HG03196 (cell line): Measurements from ENCODE around the gene ZBTB20.

ENCODE experiments used
- ATAC-seq: cut with Tn5 transposase; IDR thresholded peaks from one replicate; pipeline ENCODE4 v1.9.1; 2021; ENCODE audit not compliant: unreplicated experiment

ZBTB20 gene

DNA sequence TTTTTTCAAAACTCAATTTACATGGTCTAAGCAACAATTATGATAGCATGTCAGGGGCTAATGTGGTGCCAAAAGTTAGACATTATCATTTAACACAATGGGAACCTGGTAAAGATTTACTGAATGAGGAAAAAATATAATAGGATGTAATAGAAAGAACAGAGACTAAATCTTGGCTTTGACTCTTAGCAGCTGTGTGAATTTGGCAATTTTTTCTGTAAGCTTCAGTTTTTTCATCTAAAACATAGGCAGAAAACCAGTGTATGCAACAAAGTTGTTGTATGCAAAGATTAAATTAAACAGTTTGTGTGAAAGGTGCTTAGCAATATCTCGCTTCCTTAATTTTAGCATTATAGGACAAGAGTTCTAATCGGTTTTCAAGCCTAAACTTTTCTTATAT is 57.6 kb downstream of the ZBTB20 start:
- no peak for ATAC-seq

DNA sequence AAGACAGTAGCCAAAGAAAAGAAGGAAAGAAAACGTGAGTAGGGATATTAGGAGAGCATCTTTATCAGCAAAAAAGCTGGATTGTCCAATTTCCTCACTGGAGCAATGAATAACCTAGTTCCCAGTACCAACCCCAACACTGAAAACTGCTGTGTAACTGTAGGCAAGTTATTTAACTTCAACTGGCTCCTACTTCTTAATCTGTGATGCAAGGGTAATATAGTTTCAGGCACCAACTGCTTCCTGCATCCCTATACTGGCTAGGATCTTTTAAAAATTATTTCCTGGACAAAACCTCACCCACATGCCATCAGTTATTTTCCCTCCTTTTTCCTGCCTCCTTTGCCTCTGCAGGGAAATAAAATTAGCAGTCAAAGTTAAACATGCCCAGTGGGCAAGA is 59.6 kb downstream of the ZBTB20 start:
- ATAC-seq = no peak

DNA sequence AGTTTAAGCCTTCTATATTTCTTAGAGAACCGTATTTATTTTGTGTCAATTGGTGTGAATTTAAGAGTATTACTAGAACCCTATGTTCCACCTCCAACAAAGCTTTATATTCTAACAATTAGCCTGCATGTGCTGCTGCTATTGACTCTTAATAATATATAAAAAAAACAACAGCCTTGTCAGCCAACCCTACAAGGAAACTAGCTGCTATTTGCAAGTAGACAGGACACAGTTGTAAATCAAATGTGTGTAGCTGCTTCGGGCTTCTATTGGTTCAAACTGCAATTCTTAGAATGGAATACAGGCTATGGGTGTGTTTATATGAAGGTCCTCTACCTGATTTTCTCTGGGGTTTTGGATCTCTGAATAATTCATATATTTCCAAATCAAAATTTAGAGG is 60.7 kb downstream of the ZBTB20 start:
- no peak for ATAC-seq

DNA sequence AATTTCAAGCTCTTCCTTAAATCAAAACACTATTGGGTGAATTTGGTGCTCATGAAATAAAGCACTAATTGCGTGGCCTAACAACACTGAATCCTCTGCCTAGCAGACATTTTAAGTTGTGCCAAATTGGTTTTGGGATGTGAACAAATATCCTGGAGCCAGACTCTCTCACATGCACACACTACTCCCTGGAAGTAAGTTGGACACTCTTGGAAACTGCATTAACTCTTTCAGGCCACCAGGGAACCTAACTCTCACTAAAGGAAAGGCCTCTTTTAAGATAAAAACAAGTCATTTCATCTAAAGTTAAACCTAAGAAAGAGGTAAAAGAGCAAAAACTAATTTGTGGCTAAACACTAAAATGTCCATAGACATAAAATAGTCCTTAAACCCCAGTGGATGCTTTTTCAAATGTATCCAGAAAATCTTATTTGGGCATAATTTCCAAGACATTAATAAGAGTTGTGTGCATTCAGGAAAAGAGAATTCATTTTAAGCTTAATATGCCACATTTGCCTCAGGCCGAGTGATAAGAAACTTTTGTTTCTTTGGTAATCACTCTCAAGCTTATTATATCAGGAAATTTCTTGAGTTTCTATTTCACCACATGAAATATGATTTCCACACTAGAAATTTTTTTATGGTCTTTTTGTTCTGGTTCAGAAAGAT is 61.8 kb downstream of the ZBTB20 start:
- ATAC-seq = no peak

DNA sequence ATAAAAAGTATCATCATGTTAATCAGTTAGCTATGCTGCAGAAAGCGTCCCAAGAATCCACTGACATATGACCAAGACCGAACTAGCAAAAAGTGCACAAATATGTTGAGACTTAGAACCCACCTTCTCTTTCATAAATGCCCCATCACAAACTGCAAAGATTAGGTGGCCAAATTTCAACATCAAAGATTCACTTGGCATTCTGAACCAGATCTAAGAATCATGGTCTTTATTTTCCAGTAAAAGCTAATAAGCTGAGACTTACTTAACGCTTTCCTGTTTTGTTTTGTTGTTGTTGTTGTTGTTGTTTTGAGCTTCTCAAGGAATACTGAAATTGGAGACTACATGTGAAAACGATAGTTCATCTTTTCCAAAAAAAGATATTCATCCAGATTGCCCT is 62.4 kb downstream of the ZBTB20 start:
- ATAC-seq = no peak

DNA sequence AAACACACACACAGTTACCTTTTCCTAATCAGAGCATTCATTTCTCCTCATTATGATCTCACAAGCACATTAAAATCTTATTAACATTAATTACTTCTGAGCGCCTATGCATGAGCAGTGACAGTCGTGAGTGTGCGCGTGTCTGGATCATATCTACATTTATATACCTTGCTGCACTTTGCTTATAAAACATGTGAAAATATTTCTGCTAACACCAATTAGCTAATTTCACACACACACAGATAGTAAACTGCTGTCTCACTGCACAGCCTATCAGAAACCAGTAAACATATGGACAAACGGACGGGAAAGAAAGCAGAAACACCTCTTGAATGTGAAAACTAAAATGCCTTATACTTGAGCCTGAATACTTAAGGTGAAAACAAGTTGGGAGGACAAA is 64.8 kb downstream of the ZBTB20 start:
- no peak for ATAC-seq

DNA sequence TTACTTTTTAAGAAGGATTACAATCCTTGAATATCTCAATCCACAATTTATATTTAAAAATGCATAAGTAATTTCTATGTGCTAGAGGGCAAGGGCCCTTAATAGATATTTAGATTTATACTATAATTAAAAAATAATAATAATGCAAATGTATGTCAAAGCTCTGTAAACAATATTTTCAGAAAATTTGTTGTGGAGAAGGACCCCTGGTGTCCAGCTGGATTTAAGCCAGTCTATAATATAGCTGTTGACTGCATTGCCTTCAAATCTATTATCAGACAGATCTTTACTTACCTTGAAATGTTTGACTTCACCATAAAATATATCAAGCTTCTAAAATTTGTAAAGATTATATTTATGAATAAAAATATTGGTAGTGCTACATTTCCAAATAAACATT is 65.6 kb downstream of the ZBTB20 start:
- ATAC-seq = no peak

DNA sequence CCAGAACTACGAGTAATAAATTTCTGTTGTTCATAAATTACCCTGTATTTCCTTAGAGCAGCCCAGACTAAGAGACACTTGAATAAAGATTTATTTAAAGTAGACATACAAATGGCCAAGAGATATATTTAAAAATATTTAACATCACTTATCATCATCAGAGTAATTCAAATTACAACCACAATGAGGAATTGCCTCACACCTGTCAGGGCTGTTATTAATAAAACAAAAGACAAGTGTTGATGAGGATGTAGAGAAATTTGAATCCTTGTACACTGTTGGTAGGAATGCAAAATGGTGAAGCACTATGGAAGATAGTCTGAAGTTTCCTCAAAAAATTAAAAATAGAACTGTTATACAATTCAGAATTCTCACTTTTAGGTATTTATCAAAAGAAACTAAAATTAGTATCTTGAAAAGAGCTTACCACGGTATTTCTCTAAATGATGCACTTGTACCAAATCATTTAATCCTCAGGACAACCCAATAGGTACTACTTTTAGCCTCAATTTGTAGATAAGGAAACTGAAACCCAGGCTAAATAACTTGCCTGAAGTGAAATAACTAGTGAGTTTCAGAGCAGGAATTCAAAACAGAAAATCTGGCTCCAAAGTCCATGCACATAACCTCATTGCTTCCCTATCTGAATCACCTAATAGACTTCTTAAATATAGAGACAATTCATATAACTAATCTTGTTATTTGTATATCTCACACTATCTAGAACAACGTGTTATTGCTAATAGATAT is 69.4 kb downstream of the ZBTB20 start:
- no peak for ATAC-seq

DNA sequence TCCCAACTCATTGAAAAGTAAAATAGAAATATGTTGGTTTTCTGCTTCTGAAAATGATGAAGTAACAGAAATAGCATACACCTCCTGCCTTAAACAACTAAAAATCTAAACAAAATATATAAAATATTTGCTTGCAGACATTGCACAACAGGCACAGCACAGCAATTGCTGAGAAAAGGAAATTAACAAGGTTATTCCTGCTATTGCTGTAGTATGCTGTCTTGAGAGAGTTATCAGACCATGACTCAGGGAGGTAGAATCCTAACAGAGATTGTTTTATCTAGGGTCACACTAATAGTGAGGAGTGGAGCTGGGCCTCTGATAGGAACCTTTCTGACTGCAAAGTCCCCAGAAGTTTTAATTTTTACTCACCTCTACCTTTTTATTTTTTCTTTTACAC is 72.6 kb downstream of the ZBTB20 start:
- no peak for ATAC-seq

DNA sequence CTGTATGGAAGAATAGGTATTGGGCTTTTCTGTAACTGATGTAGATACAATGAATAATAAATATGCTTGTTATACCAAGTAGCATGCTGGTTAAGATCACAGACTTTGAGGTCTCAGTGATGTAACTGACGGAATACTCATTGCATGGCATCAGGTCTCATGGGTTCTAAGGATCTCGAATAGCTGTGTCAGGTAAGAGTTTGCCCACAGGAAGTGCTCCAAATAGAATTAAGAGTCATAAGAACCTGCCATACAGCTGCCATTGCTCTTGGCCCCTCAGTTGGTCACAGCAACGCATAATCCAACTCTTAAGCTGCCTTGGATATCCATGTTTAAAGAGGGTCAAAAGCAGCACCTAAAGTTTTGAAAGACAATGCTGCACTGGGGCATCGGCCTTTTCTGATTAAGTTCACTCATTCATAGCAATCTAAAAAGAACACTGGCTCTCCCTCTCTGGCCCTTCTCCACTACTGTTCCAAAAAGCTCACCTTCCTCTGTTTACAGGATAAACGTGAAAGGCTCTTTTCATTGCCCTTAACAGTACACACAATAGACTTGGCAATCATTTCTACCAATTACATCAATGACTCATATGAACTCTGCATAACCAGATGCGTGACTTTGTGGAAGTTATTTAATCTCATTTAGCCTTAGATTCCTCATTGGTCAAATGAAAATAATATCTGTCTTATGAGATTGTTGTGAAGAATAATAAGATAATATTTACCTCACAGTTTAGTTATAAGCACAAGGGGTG is 74.6 kb downstream of the ZBTB20 start:
- ATAC-seq = no peak

DNA sequence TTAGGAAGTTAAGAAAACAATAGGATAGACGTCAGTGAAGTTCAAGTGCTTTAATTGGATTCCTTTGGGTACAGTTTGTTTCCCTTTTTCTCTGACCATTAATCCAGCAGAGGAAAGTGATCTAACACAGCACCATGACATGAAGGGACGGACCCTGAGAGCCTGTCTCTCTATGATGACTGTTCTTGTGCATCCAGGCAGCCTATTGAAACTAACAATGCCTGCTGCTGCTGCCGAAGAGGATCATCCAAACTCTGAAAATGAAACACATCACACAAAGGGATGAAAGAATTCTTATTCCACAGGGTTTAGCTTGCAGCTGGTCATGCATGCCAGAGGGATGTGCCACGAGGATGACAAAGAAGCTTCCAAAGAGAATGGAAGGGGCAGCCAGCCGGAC is 75.5 kb downstream of the ZBTB20 start:
- no peak for ATAC-seq

DNA sequence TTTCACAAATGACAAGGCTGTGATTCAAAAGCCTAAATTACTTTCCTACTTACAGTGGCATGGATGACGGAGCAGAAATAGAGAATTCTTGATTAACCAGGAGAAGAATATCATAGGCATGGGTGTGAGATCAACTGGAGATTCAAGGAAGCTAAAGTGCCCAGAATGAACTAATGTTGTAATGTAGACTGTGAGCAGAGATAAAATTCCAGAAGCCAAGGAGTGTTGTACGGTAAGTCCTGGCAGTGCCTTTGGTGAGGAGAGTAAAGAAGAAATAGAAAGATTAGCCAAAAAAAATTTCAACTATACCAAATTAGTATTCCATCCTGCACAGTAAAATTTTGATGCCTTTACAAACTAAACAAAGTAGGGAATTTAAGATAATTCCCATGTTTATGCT is 75.9 kb downstream of the ZBTB20 start:
- ATAC-seq = no peak

DNA sequence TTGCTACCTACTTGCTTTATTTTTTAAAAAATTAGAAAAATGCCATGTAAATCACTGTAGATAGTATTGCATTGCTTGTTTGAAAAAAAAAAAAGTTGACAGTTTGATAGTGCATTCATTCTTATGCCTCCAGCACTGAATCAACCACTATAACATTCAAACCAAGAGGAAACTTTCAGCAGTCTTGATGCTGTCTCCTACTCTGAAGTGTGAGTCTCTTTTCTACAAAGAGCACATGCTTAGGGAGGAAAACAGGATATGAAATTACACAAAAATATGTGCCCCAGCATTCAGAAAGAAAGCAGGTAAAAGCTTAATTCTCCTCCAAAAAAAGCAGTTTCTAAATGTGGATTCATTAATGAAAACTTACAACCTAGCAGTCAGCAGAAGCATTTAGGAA is 78.3 kb downstream of the ZBTB20 start:
- no peak for ATAC-seq

DNA sequence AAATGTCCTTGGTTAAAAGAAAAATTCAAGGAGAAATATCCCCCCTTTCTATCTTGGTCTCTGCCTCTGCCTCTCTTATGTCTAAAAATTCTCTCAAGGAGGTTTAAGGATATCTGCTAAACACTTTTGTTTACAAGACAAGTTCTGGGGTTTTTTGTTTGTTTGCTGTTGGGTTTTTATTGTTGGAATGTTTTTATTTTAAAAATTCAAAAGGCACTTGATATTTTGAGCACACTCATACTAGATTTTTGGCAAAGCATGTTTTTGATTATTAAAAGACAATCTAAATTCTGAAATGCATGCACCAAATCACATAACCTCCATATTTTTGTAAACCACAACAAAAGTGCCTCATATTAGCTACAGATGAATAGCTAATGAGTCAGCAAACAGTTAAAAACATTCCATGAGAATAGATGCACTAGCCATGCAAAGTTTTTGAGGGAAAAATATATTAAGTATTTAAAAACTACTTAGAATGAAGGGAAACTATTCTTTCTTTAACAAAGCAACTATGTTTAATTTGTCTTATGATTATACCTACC is 84.6 kb downstream of the ZBTB20 start:
- ATAC-seq = no peak

DNA sequence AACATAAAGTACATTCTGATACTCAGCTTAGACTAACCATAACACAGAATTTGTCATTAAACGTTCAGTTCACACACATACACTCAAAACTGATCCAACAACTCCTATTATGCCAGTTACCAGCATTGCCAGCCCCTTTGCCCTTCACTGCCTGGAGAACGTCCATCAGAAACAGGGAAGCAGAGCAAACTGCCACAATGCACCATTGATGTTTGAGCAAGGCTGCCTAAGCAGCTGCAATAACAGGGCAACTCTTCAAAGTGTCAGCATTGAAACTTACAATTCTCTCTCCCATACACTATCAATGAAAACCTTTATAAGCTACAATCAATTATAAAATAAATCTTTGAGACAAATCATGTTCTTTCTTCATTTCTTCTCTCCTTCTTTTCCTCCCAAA is 85.1 kb downstream of the ZBTB20 start:
- ATAC-seq = no peak

DNA sequence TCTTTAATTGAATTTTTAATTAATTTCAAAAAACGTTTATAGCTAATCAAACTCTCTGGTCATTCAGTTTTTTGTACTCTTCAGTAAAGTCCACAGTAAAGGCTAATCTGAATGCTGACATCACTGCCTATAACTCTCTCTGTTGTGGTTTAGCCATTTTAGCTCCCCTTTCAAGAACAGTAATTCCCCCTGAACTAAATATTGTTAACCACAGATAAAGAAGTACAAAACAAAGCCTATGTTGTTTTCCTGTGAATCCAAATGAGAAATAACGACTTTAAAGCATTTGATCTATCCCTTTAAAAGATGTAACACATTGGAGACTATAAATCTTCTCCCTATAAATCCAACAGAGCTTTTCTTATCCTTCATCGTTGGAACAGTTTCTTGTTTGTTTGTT is 94.2 kb downstream of the ZBTB20 start:
- ATAC-seq = no peak

DNA sequence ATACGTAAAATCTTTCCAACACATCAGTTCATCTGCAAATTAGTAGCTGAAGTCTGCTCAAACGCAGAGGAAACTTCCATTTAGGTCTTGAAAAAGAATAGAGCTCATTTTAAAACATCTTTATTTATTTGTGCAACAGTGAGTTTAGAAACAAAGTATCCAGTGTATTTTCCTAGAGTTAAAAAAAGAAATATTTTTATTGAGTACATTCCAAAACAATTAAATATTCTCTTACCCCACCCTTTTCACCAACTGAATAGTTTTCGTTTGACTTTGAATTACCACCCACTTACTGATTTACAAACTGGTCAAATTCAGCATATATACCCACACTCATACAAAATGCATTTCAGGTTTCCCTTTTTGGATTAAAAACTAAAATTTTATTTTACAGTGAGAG is 104.7 kb downstream of the ZBTB20 start:
- no peak for ATAC-seq

DNA sequence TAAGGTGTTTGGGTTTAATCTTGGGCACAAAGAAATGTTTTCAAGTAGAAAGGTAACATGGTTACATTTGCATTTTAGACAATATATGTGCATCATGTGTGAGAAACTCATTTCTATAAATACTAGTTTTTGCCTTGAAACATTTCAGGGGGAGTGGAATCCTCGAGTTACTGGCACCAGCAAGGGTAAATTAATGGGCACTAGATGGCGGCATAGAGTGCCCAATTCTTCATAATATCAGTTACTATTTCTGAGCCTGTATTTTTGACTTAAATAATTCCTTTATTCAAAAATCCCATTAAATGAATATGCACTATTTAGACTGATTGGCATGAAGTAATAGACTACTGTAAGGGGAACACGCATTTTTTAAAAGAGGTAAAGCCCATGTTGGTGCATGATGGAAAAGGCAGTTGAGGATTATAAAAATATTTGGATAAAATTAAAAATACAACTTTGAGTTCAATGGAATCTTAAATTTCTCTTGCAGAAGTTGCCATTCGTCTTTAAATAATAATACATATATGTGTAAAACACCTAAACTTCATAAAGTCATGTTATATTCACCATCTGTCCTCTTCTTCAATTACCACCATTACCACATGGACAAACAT is 106.3 kb downstream of the ZBTB20 start:
- ATAC-seq = no peak

DNA sequence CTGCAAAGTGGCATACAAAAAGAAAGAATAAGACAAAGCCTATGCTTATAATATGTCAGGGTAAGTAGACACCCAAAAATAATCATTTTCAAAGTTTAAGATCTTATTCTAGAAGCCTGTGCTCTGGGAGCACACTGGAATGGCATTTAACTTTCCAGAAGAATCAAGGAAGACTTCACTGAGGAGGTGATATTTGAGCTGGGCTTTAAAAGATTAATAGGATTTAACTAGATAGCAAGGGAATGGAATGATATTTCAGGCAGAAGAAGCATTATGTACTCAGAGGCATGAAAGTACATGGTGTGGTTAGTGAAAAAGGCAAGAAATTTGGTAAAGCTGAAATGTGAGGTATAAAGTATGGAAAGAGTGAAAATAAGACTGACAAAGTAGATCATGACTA is 106.8 kb downstream of the ZBTB20 start:
- no peak for ATAC-seq

DNA sequence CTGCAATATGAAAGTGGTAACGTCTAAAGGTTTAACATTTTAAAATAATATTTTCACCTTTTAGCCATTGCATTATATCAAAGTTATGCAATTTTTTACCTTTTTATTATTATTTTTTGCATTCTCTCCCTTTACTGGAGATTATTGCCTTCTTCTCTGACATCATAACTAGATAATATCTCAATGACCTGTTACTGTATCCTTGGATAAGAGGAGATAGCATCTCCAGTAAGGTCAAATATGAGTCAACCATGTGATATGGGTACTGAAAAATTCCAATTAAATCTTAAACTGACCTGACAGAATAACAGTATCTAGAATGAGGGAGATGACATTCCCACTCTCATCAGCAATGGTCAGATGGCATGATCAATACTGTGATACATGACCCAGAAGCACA is 108.3 kb downstream of the ZBTB20 start:
- ATAC-seq = no peak

DNA sequence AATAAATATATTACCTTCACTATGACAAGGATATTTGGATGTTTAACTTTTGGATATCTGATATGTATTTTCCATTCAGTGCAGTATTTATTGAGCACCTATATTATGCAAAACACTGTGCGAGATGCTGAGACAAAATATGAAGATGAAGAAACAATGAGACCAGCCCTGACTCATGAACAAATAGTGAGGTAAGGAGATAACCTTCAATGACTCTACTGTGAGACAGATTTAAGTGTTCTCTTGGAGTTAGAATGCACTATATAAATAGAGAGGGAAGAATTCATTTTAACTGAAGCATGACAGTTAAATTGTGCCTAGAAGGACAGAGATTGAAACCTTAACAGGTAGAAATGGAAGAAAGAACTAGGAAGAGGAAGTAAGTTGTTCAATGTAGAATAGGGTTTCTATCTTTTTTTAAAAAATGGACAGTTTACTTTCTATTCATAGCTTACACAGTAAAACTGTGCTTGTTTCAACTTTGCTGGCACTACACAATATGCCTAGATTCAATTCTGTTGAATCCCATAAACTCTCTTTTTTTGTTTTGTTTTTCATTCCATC is 124.2 kb downstream of the ZBTB20 start:
- ATAC-seq = no peak
